HG02678 (cell line): Measurements from ENCODE around the gene ROBO2.

Source experiments
- ATAC-seq: cut with Tn5 transposase; IDR thresholded peaks from one replicate; pipeline ENCODE4 v1.9.1; 2021; ENCODE audit warnings: mild to moderate bottlenecking, moderate library complexity; ENCODE audit not compliant: unreplicated experiment

The ROBO2 gene

GRCh38 chr3:77096966-77097890 lies 57.3 kb downstream of the ROBO2 start:
- no peak for ATAC-seq

GRCh38 chr3:77102951-77103769 lies 63.3 kb downstream of the ROBO2 start:
- no peak for ATAC-seq

- ATAC-seq, result no peak
Observed at GRCh38 chr3:77122652-77123051, 82.8 kb downstream of the ROBO2 start.

GRCh38 chr3:77125966-77126365 lies 86.1 kb downstream of the ROBO2 start:
- ATAC-seq, result no peak

GRCh38 chr3:77134769-77135168 lies 94.9 kb downstream of the ROBO2 start:
- no peak for ATAC-seq

GRCh38 chr3:77137559-77137958 lies 97.7 kb downstream of the ROBO2 start:
- ATAC-seq, result no peak

- no peak for ATAC-seq
Observed at GRCh38 chr3:77139624-77140023, 99.7 kb downstream of the ROBO2 start.

GRCh38 chr3:77141423-77141822 lies 101.5 kb downstream of the ROBO2 start:
- no peak for ATAC-seq

GRCh38 chr3:77142578-77142977 lies 102.7 kb downstream of the ROBO2 start:
- no peak for ATAC-seq

- no peak for ATAC-seq
Observed at GRCh38 chr3:77146004-77146403, 106.1 kb downstream of the ROBO2 start.

GRCh38 chr3:77147836-77148578 lies 108.1 kb downstream of the ROBO2 start:
- no peak for ATAC-seq

GRCh38 chr3:77149382-77149781 lies 109.5 kb downstream of the ROBO2 start:
- ATAC-seq, result no peak

GRCh38 chr3:77150028-77150427 lies 110.1 kb downstream of the ROBO2 start:
- no peak for ATAC-seq

- ATAC-seq, result no peak
Observed at GRCh38 chr3:77150759-77151158, 110.9 kb downstream of the ROBO2 start.

- no peak for ATAC-seq
Observed at GRCh38 chr3:77158730-77159581, 119.1 kb downstream of the ROBO2 start.

GRCh38 chr3:77160931-77161497 lies 121.1 kb downstream of the ROBO2 start:
- ATAC-seq, result no peak

- no peak for ATAC-seq
Observed at GRCh38 chr3:77169823-77170222, 129.9 kb downstream of the ROBO2 start.

- ATAC-seq, result no peak
Observed at GRCh38 chr3:77171026-77171425, 131.1 kb downstream of the ROBO2 start.

GRCh38 chr3:77179762-77180161 lies 139.9 kb downstream of the ROBO2 start:
- ATAC-seq, result no peak

GRCh38 chr3:77182341-77182740 lies 142.4 kb downstream of the ROBO2 start:
- ATAC-seq, result no peak
